Activated T-cell treated with anti-CD3 and anti-CD28 coated beads for 48 hours (primary cell): ENCODE data around the gene SHROOM3.

ENCODE experiments used
- DNase-seq: peaks from one replicate; pipeline ENCODE4 v3.0.0-alpha.2; 2020; ENCODE audit warnings: low read depth

SHROOM3 gene

GRCh38 chr4:76751612-76752343 lies 316.7 kb downstream of the SHROOM3 start:
- DNase-seq = no peak

GRCh38 chr4:76752861-76753501 lies 318.0 kb downstream of the SHROOM3 start:
- no peak for DNase-seq

GRCh38 chr4:76753814-76754213 lies 318.8 kb downstream of the SHROOM3 start:
- DNase-seq = no peak

GRCh38 chr4:76754439-76754838 lies 319.4 kb downstream of the SHROOM3 start:
- DNase-seq = no peak

- DNase-seq = no peak
Observed at GRCh38 chr4:76755756-76756155, 320.7 kb downstream of the SHROOM3 start.

GRCh38 chr4:76756416-76756815 lies 321.4 kb downstream of the SHROOM3 start:
- DNase-seq = no peak

GRCh38 chr4:76757418-76757939 lies 322.4 kb downstream of the SHROOM3 start:
- DNase-seq = no peak

- no peak for DNase-seq
Observed at GRCh38 chr4:76758290-76758882, 323.4 kb downstream of the SHROOM3 start.

- DNase-seq = no peak
Observed at GRCh38 chr4:76758996-76759395, 324.0 kb downstream of the SHROOM3 start.

GRCh38 chr4:76760193-76760592 lies 325.2 kb downstream of the SHROOM3 start:
- DNase-seq = no peak

GRCh38 chr4:76762137-76763130 lies 327.4 kb downstream of the SHROOM3 start:
- no peak for DNase-seq

- no peak for DNase-seq
Observed at GRCh38 chr4:76764251-76764650, 329.2 kb downstream of the SHROOM3 start.

GRCh38 chr4:76765473-76766183 lies 330.6 kb downstream of the SHROOM3 start:
- DNase-seq = no peak

- no peak for DNase-seq
Observed at GRCh38 chr4:76767983-76768382, 333.0 kb downstream of the SHROOM3 start.

- DNase-seq = no peak
Observed at GRCh38 chr4:76772498-76773106, 337.6 kb downstream of the SHROOM3 start.

- no peak for DNase-seq
Observed at GRCh38 chr4:76773766-76774165, 338.7 kb downstream of the SHROOM3 start.

- no peak for DNase-seq
Observed at GRCh38 chr4:76779740-76780459, 344.9 kb downstream of the SHROOM3 start.

- no peak for DNase-seq
Observed at GRCh38 chr4:76780781-76781697, 346.0 kb downstream of the SHROOM3 start.
